K562 (cell line): ENCODE measurements around the gene ZNF691. TPM values are rescaled to one million over a fixed set of nuclear protein-coding genes. Genes with fewer than 3 reads are reported as not detected.

Experiments
- CUX1 ChIP-seq: fragments of 200-800 bp; sonication (Bioruptor generic); IDR thresholded peaks from 2 replicates; pipeline ENCODE4 v1.6.1; 2016; ENCODE audit warnings: missing genetic modification characterization, missing compliant biosample characterization
- ELF4 ChIP-seq: fragments of 450-650 bp; formaldehyde crosslinking; IDR thresholded peaks from 2 replicates; pipeline ENCODE4 v1.4.0; 2022; ENCODE audit warnings: missing genetic modification characterization
- EZH2 ChIP-seq: IDR thresholded peaks from 2 replicates; pipeline ENCODE4 v1.6.1; 2012; ENCODE audit warnings: low read depth, mild to moderate bottlenecking, inconsistent platforms, low read length, borderline replicate concordance
- KLF16 ChIP-seq: IDR thresholded peaks from 2 replicates; pipeline ENCODE4 v1.6.1; 2016; ENCODE audit warnings: antibody characterized with exemption
- MAFF ChIP-seq: IDR thresholded peaks from 2 replicates; pipeline ENCODE4 v1.6.1; 2012; ENCODE audit warnings: low read length, improper control_type of control experiment
- PTTG1 ChIP-seq: fragments of 450-650 bp; IDR thresholded peaks from 2 replicates; pipeline ENCODE4 v1.6.1; 2016; ENCODE audit warnings: low read depth, mild to moderate bottlenecking, missing genetic modification characterization, missing compliant biosample characterization
- PYGO2 ChIP-seq: fragments of 450-650 bp; IDR thresholded peaks from 2 replicates; pipeline ENCODE4 v1.6.1; 2016; ENCODE audit warnings: mild to moderate bottlenecking, missing genetic modification characterization, moderate library complexity, missing compliant biosample characterization
- RREB1 ChIP-seq: fragments of 250-450 bp; sonication (Bioruptor Pico); IDR thresholded peaks from 2 replicates; pipeline ENCODE4 v1.4.0; 2020
- SMAD4 ChIP-seq: fragments of 250-450 bp; sonication (Bioruptor Pico); conservative IDR thresholded peaks from 2 replicates; pipeline ENCODE4 v1.8.0; 2021; ENCODE audit warnings: inconsistent platforms, mild to moderate bottlenecking, moderate library complexity
- TFAM ChIP-seq: fragments of 250-450 bp; sonication (Bioruptor Pico); conservative IDR thresholded peaks from 2 replicates; pipeline ENCODE4 v1.5.0; 2021; ENCODE audit warnings: mild to moderate bottlenecking, moderate library complexity
- TOE1 ChIP-seq, 2 experiments: fragments of 450-650 bp in 1 of 2; sonication (generic) in 1 of 2; formaldehyde crosslinking in 1 of 2; IDR thresholded peaks; 2 replicates each; pipeline versions ENCODE4 v1.7.1 to v1.8.0; 2016 to 2022; ENCODE audit warnings: borderline replicate concordance in 2 of 2, mild to moderate bottlenecking in 2 of 2, antibody characterized with exemption in 1 of 2, inconsistent platforms in 1 of 2, low read depth in 1 of 2, missing genetic modification reagents in 1 of 2, moderate library complexity in 1 of 2
- ZBTB7A ChIP-seq: IDR thresholded peaks from 2 replicates; pipeline ENCODE4 v1.6.1; 2011; ENCODE audit warnings: low read depth, mild to moderate bottlenecking, low read length, moderate library complexity, borderline replicate concordance; ENCODE audit not compliant: control insufficient read depth
- ZNF165 ChIP-seq: fragments of 250-450 bp; sonication (Bioruptor Pico); IDR thresholded peaks from 2 replicates; pipeline ENCODE4 v1.4.0; 2020; ENCODE audit warnings: borderline replicate concordance
- ZNF175 ChIP-seq: fragments of 200-800 bp; sonication (Bioruptor generic); IDR thresholded peaks from 2 replicates; pipeline ENCODE4 v1.6.1; 2016; ENCODE audit warnings: low read depth, mild to moderate bottlenecking, missing genetic modification characterization, missing compliant biosample characterization
- ZNF324 ChIP-seq: fragments of 250-450 bp; sonication (Bioruptor Pico); IDR thresholded peaks from 2 replicates; pipeline ENCODE4 v1.4.0; 2020; ENCODE audit warnings: mild to moderate bottlenecking
- ZNF699 ChIP-seq: fragments of 250-450 bp; sonication (Bioruptor Pico); IDR thresholded peaks from 2 replicates; pipeline ENCODE4 v1.8.0; 2021; ENCODE audit warnings: mild to moderate bottlenecking, moderate library complexity; ENCODE audit not compliant: insufficient replicate concordance
- polyA plus RNA-seq, 8 experiments: library from polyadenylated mRNA; depleted of rRNA in 4 of 8; stranded (reverse) in 5 of 8; unstranded in 3 of 8; fragments of >200 nt; fragmentation: Nextera tagmentation in 2 of 8; fragmentation: Illumina TruSeq in 1 of 8; extraction: Ambion mirVana in 2 of 8; extraction: Trizol in 1 of 8; gene quantifications; 2 replicates each; pipeline versions ENCODE4 v1.2.1 to v1.2.3, GENCODE V29; 2011 to 2014; ENCODE audit warnings: inconsistent platforms in 1 of 8, missing spikeins in 1 of 8
- total RNA-seq, 7 experiments: library from RNA; depleted of rRNA in 6 of 7; stranded (reverse); fragments of >200 nt in 6 of 7; fragmentation: Illumina TruSeq in 2 of 7; extraction: Trizol in 2 of 7; gene quantifications; 2 replicates each; pipeline versions ENCODE4 v1.2.1 to v1.2.3, GENCODE V29; 2011 to 2021; ENCODE audit warnings: low replicate concordance in 1 of 7

The ZNF691 gene
- total and polyA plus RNA-seq, 9 of the 15 experiments (the other 6 are each of a cell fraction or from before 2014, with no cell fraction given), result 10.7 to 30.4 (median 14.8) TPM

GRCh38 chr1:42825036-42825851, 21.2 kb upstream of the ZNF691 start (continued):
- TF ChIP-seq TOE1 (IDR thresholded peaks at IDR 0.05; ENCODE audit: borderline replicate concordance), result peak; percentile 73; the same call in 1 of the 2 replicates
- no peak for TF ChIP-seq TOE1 (CRISPR knock-in tag; IDR thresholded peaks at IDR 0.05; ENCODE audit: borderline replicate concordance, low read depth)
- no peak for TF ChIP-seq EZH2
- no peak for TF ChIP-seq ZNF324 (CRISPR knock-in tag)
- TF ChIP-seq MAFF, result no peak
- no peak for TF ChIP-seq PTTG1
- TF ChIP-seq SMAD4, result peak; percentile 89
- no peak for TF ChIP-seq ZNF175 (CRISPR knock-in tag)
- no peak for TF ChIP-seq ZNF699 (CRISPR knock-in tag)
- no peak for TF ChIP-seq TFAM (CRISPR knock-in tag)
- TF ChIP-seq ELF4 (CRISPR knock-in tag), result peak; percentile 82; the same call in 1 of the 2 replicates
- TF ChIP-seq CUX1 (CRISPR knock-in tag), result no peak
- TF ChIP-seq ZBTB7A, result no peak
- no peak for TF ChIP-seq ZNF165 (CRISPR knock-in tag)
- no peak for TF ChIP-seq RREB1 (CRISPR knock-in tag)
- peak; percentile 94 for TF ChIP-seq KLF16
- peak; percentile 72; the same call in 1 of the 2 replicates for TF ChIP-seq PYGO2 (tag)
